ENCODE results near the gene ZNF35.
"Not testable (repeated sequence)": the region's sequence is repeated elsewhere in the genome, so short reads cannot be mapped to it uniquely, and the experiment has no call there.

ZNF35 gene

GRCh38 chr3:44659015-44659414 lies 10.5 kb downstream of the ZNF35 start:
- Histone ChIP-seq H3K4me3 (ENCODE audit: low read length in 2 of 2) (no peak overlapping the region), H3K27ac (ENCODE audit: low read length) (no peak overlapping the region), H3K36me3 (ENCODE audit: control insufficient read depth in 2 of 2, insufficient read depth in 2 of 2, low read length in 2 of 2) (peaks cover 51 to 55% of the 10 kb centered on the region in 2 donors), H3K27me3 (ENCODE audit: control insufficient read depth in 1 of 2, insufficient read depth in 2 of 2, low read length in 2 of 2) (no peaks in the 10 kb centered on the region), H3K4me1 (ENCODE audit: control insufficient read depth, insufficient read depth, low read length) (no peaks in the 10 kb centered on the region), H3K9ac (ENCODE audit: low read length in 2 of 2) (no peak overlapping the region), H3K9me3 (ENCODE audit: control insufficient read depth in 2 of 2, low read length in 2 of 2) (peaks cover 19 to 21% of the 10 kb centered on the region in 2 donors)

DNA sequence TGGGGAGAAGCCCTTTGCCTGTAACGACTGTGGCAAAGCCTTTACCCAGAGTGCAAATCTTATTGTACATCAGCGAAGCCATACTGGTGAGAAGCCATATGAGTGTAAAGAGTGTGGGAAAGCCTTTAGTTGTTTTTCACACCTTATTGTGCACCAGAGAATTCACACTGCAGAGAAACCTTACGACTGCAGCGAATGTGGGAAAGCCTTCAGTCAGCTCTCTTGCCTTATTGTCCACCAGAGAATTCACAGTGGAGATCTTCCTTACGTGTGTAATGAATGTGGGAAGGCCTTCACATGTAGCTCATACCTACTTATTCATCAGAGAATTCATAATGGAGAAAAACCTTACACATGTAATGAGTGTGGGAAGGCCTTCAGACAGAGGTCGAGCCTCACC lies 10.9 kb downstream of the ZNF35 start:
- peaks cover 47 to 51% of the 10 kb centered on the region in 2 donors for H3K36me3 ChIP-seq (ENCODE audit: control insufficient read depth in 2 of 2, insufficient read depth in 2 of 2, low read length in 2 of 2)
- no peaks in the 10 kb centered on the region for H3K4me1 ChIP-seq (ENCODE audit: control insufficient read depth, insufficient read depth, low read length)
- H3K27me3 ChIP-seq (ENCODE audit: control insufficient read depth in 1 of 2, insufficient read depth in 2 of 2, low read length in 2 of 2): no peaks in the 10 kb centered on the region
- H3K27ac ChIP-seq (ENCODE audit: low read length): no peak overlapping the region
- no peak overlapping the region for H3K4me3 ChIP-seq (ENCODE audit: low read length in 2 of 2)
- no peak overlapping the region for H3K9ac ChIP-seq (ENCODE audit: low read length in 2 of 2)
- H3K9me3 ChIP-seq (ENCODE audit: control insufficient read depth in 2 of 2, low read length in 2 of 2): peaks cover 19 to 21% of the 10 kb centered on the region in 2 donors

GRCh38 chr3:44661189-44661588 lies 12.7 kb downstream of the ZNF35 start:
- Histone ChIP-seq H3K36me3 (ENCODE audit: control insufficient read depth in 2 of 2, insufficient read depth in 2 of 2, low read length in 2 of 2) (peaks cover 42 to 44% of the 10 kb centered on the region in 2 donors), H3K9ac (ENCODE audit: low read length in 2 of 2) (no peak overlapping the region), H3K27me3 (ENCODE audit: control insufficient read depth in 1 of 2, insufficient read depth in 2 of 2, low read length in 2 of 2) (no peaks in the 10 kb centered on the region), H3K27ac (ENCODE audit: low read length) (no peak overlapping the region), H3K4me1 (ENCODE audit: control insufficient read depth, insufficient read depth, low read length) (no peaks in the 10 kb centered on the region), H3K9me3 (ENCODE audit: control insufficient read depth in 2 of 2, low read length in 2 of 2) (peaks cover 19 to 21% of the 10 kb centered on the region in 2 donors), H3K4me3 (ENCODE audit: low read length in 2 of 2) (no peak overlapping the region)

DNA sequence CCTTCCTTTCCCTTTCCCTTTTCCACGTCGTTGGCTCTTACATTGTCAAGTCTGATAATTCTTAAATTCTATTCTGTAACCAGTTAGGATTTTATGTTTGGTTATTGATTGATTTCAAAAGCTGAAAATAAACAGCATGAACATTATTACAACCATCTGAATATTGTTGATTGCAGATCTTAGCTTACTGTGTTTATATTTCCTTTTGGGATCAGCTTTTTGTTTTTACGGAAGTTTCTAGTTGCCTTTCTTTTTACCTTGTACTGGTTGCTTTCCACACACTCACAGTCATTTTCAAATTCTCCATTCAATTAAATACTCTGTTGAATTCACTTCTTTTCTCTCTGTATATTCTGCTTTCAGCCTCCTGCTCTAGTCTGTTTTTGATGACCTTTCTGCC lies 16.6 kb downstream of the ZNF35 start:
- H3K9me3 ChIP-seq (ENCODE audit: control insufficient read depth in 2 of 2, low read length in 2 of 2): peaks cover 4 to 8% of the 10 kb centered on the region in 2 donors
- no peak overlapping the region for H3K27ac ChIP-seq (ENCODE audit: low read length)
- no peak overlapping the region for H3K9ac ChIP-seq (ENCODE audit: low read length in 2 of 2)
- H3K4me3 ChIP-seq (ENCODE audit: low read length in 2 of 2): no peak overlapping the region
- H3K4me1 ChIP-seq (ENCODE audit: control insufficient read depth, insufficient read depth, low read length): no peaks in the 10 kb centered on the region
- peaks cover 8 to 9% of the 10 kb centered on the region in 2 donors for H3K36me3 ChIP-seq (ENCODE audit: control insufficient read depth in 2 of 2, insufficient read depth in 2 of 2, low read length in 2 of 2)
- no peaks in the 10 kb centered on the region for H3K27me3 ChIP-seq (ENCODE audit: control insufficient read depth in 1 of 2, insufficient read depth in 2 of 2, low read length in 2 of 2)

- Histone ChIP-seq H3K9me3 (ENCODE audit: control insufficient read depth in 2 of 2, low read length in 2 of 2) (peaks cover 0 to 4% of the 10 kb centered on the region in 2 donors), H3K9ac (ENCODE audit: low read length in 2 of 2) (no peak overlapping the region), H3K36me3 (ENCODE audit: control insufficient read depth in 2 of 2, insufficient read depth in 2 of 2, low read length in 2 of 2) (peaks cover under 1% of the 10 kb centered on the region in 2 donors), H3K4me1 (ENCODE audit: control insufficient read depth, insufficient read depth, low read length) (no peaks in the 10 kb centered on the region), H3K27ac (ENCODE audit: low read length) (no peak overlapping the region), H3K4me3 (ENCODE audit: low read length in 2 of 2) (no peak overlapping the region), H3K27me3 (ENCODE audit: control insufficient read depth in 1 of 2, insufficient read depth in 2 of 2, low read length in 2 of 2) (no peaks in the 10 kb centered on the region)
These were observed 17.8 kb downstream of the ZNF35 start for GRCh38 chr3:44666346-44666745.

DNA sequence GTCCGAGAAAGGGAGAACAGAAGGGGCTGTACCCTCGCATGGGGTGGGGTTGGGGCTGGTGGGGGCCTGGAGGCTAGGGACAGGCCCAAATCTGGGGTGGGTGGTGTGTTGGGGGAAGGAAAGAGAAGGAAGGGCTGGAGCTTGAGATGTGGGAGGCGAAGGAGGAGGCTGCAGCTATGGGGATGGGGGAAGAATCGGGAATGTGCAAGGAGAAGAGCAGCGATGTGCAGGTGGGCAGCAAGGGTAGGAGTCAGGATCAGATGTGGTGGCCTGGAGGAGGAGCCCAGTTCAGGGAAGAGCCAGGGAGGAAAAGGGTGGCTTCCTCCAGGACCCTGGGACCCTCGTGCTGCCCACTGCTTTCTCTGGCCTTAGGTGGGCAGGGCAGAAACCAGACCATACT lies 21.2 kb downstream of the ZNF35 start:
- no peak overlapping the region for H3K27ac ChIP-seq (ENCODE audit: low read length)
- no peak overlapping the region for H3K9ac ChIP-seq (ENCODE audit: low read length in 2 of 2)
- no peaks in the 10 kb centered on the region for H3K36me3 ChIP-seq (ENCODE audit: control insufficient read depth in 2 of 2, insufficient read depth in 2 of 2, low read length in 2 of 2)
- no peaks in the 10 kb centered on the region for H3K4me1 ChIP-seq (ENCODE audit: control insufficient read depth, insufficient read depth, low read length)
- H3K27me3 ChIP-seq (ENCODE audit: control insufficient read depth in 1 of 2, insufficient read depth in 2 of 2, low read length in 2 of 2): no peaks in the 10 kb centered on the region
- H3K4me3 ChIP-seq (ENCODE audit: low read length in 2 of 2): no peak overlapping the region
- peaks cover 4 to 5% of the 10 kb centered on the region in 2 donors for H3K9me3 ChIP-seq (ENCODE audit: control insufficient read depth in 2 of 2, low read length in 2 of 2)

- not testable (repeated sequence) for H3K9me3 ChIP-seq (ENCODE audit: control insufficient read depth in 2 of 2, low read length in 2 of 2); H3K27me3 ChIP-seq (ENCODE audit: control insufficient read depth in 1 of 2, insufficient read depth in 2 of 2, low read length in 2 of 2); H3K4me3 ChIP-seq (ENCODE audit: low read length in 2 of 2); H3K9ac ChIP-seq (ENCODE audit: low read length in 2 of 2); H3K27ac ChIP-seq (ENCODE audit: low read length); H3K4me1 ChIP-seq (ENCODE audit: control insufficient read depth, insufficient read depth, low read length); H3K36me3 ChIP-seq (ENCODE audit: control insufficient read depth in 2 of 2, insufficient read depth in 2 of 2, low read length in 2 of 2)
These were observed 24.9 kb downstream of the ZNF35 start for GRCh38 chr3:44673466-44673865.

DNA sequence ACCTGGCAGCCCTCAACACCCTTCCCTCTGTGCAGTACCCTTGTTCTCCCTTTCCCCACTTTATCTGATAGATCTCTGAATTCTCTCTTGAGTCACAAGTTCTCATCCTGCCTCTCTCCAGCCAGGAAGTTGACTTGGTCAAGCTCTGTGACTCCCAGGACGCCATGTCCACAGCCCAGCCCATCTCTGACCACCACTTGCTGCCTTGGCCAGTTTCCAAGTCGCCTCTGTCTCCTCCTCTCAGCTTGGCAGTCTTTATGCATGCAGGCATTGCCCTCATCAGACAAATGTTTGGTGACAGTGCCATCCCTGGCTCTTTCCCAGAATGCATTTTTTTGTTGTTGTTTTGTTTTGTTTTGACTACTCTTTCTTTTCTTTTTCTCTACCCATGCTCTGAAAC lies 25.7 kb downstream of the ZNF35 start:
- Histone ChIP-seq H3K36me3 (ENCODE audit: control insufficient read depth in 2 of 2, insufficient read depth in 2 of 2, low read length in 2 of 2) (no peaks in the 10 kb centered on the region), H3K4me3 (ENCODE audit: low read length in 2 of 2) (no peak overlapping the region)

GRCh38 chr3:44678480-44679116 lies 30.1 kb downstream of the ZNF35 start:
- H3K4me3 ChIP-seq (ENCODE audit: low read length in 2 of 2): no peak overlapping the region
- H3K36me3 ChIP-seq (ENCODE audit: control insufficient read depth in 2 of 2, insufficient read depth in 2 of 2, low read length in 2 of 2): peaks cover 0 to 9% of the 10 kb centered on the region in 2 donors
- H3K4me1 ChIP-seq (ENCODE audit: control insufficient read depth, insufficient read depth, low read length): no peaks in the 10 kb centered on the region
- peaks cover 0 to 5% of the 10 kb centered on the region in 2 donors for H3K9me3 ChIP-seq (ENCODE audit: control insufficient read depth in 2 of 2, low read length in 2 of 2)
- no peaks in the 10 kb centered on the region for H3K27me3 ChIP-seq (ENCODE audit: control insufficient read depth in 1 of 2, insufficient read depth in 2 of 2, low read length in 2 of 2)
- H3K9ac ChIP-seq (ENCODE audit: low read length in 2 of 2): no peak overlapping the region
- H3K27ac ChIP-seq (ENCODE audit: low read length): no peak overlapping the region

More for the DNA sequence above, 25.7 kb downstream of the ZNF35 start:
- H3K4me1 ChIP-seq (ENCODE audit: control insufficient read depth, insufficient read depth, low read length): no peaks in the 10 kb centered on the region
- H3K27ac ChIP-seq (ENCODE audit: low read length): no peak overlapping the region
- H3K27me3 ChIP-seq (ENCODE audit: control insufficient read depth in 1 of 2, insufficient read depth in 2 of 2, low read length in 2 of 2): no peaks in the 10 kb centered on the region
- no peak overlapping the region for H3K9ac ChIP-seq (ENCODE audit: low read length in 2 of 2)
- peaks cover 0 to 5% of the 10 kb centered on the region in 2 donors for H3K9me3 ChIP-seq (ENCODE audit: control insufficient read depth in 2 of 2, low read length in 2 of 2)

- no peak overlapping the region for H3K4me3 ChIP-seq (ENCODE audit: low read length in 2 of 2)
- H3K9me3 ChIP-seq (ENCODE audit: control insufficient read depth in 2 of 2, low read length in 2 of 2): no peaks in the 10 kb centered on the region
- H3K9ac ChIP-seq (ENCODE audit: low read length in 2 of 2): no peak overlapping the region
These were observed 32.5 kb downstream of the ZNF35 start for GRCh38 chr3:44680921-44681455.

GRCh38 chr3:44682182-44682896 lies 33.8 kb downstream of the ZNF35 start:
- Histone ChIP-seq H3K9me3 (ENCODE audit: control insufficient read depth in 2 of 2, low read length in 2 of 2) (no peaks in the 10 kb centered on the region), H3K27ac (ENCODE audit: low read length) (no peak overlapping the region), H3K27me3 (ENCODE audit: control insufficient read depth in 1 of 2, insufficient read depth in 2 of 2, low read length in 2 of 2) (no peaks in the 10 kb centered on the region), H3K36me3 (ENCODE audit: control insufficient read depth in 2 of 2, insufficient read depth in 2 of 2, low read length in 2 of 2) (peaks cover 2 to 9% of the 10 kb centered on the region in 2 donors), H3K9ac (ENCODE audit: low read length in 2 of 2) (no peak overlapping the region), H3K4me3 (ENCODE audit: low read length in 2 of 2) (no peak overlapping the region), H3K4me1 (ENCODE audit: control insufficient read depth, insufficient read depth, low read length) (peaks cover 10% of the 10 kb centered on the region)

More at GRCh38 chr3:44680921-44681455, 32.5 kb downstream of the ZNF35 start:
- Histone ChIP-seq H3K4me1 (ENCODE audit: control insufficient read depth, insufficient read depth, low read length) (peaks cover 9% of the 10 kb centered on the region), H3K27me3 (ENCODE audit: control insufficient read depth in 1 of 2, insufficient read depth in 2 of 2, low read length in 2 of 2) (no peaks in the 10 kb centered on the region), H3K27ac (ENCODE audit: low read length) (no peak overlapping the region), H3K36me3 (ENCODE audit: control insufficient read depth in 2 of 2, insufficient read depth in 2 of 2, low read length in 2 of 2) (peaks cover 2 to 9% of the 10 kb centered on the region in 2 donors)

Measured in stomach smooth muscle (tissue), 2 donors.